IMR-90 (cell line): ENCODE results near the gene ADGRL4.

Source experiments
- BHLHE40 ChIP-seq: fragments of 150-350 bp; IDR thresholded peaks from 2 replicates; pipeline ENCODE4 v1.6.1; 2016; ENCODE audit warnings: mild to moderate bottlenecking, low read depth, low read length
- CHD1 ChIP-seq: IDR thresholded peaks from 2 replicates; pipeline ENCODE4 v1.6.1; 2012; ENCODE audit warnings: low read depth, low read length, improper control_type of control experiment
- FOS ChIP-seq: fragments of 150-350 bp; IDR thresholded peaks from 2 replicates; pipeline ENCODE4 v1.6.1; 2016; ENCODE audit warnings: low read depth, low read length
- MAFK ChIP-seq: IDR thresholded peaks from 2 replicates; pipeline ENCODE4 v1.6.1; 2012; ENCODE audit warnings: low read depth, low read length, improper control_type of control experiment
- MAZ ChIP-seq: IDR thresholded peaks from 2 replicates; pipeline ENCODE4 v1.6.1; 2012; ENCODE audit warnings: low read depth, mild to moderate bottlenecking, low read length, improper control_type of control experiment, moderate library complexity, borderline replicate concordance
- MXI1 ChIP-seq: IDR thresholded peaks from 2 replicates; pipeline ENCODE4 v1.6.1; 2012; ENCODE audit warnings: low read depth, mild to moderate bottlenecking, low read length, moderate library complexity, borderline replicate concordance
- NFE2L2 ChIP-seq: fragments of 150-350 bp; IDR thresholded peaks from 2 replicates; pipeline ENCODE4 v1.6.1; 2016; ENCODE audit warnings: low read depth, mild to moderate bottlenecking, low read length
- POLR2A ChIP-seq: IDR thresholded peaks from 2 replicates; pipeline ENCODE4 v1.6.1; 2012; ENCODE audit warnings: mild to moderate bottlenecking, low read depth, low read length
- RAD21 ChIP-seq: IDR thresholded peaks from 2 replicates; pipeline ENCODE4 v1.6.1; 2012; ENCODE audit warnings: low read length, improper control_type of control experiment
- RCOR1 ChIP-seq: IDR thresholded peaks from 2 replicates; pipeline ENCODE4 v1.6.1; 2012; ENCODE audit warnings: mild to moderate bottlenecking, low read length, improper control_type of control experiment; ENCODE audit not compliant: insufficient replicate concordance
- RFX5 ChIP-seq: IDR thresholded peaks from 2 replicates; pipeline ENCODE4 v1.8.0; 2012; ENCODE audit warnings: low read depth, mild to moderate bottlenecking, low read length, moderate library complexity
- SMC3 ChIP-seq: fragments of 150-350 bp; IDR thresholded peaks from 2 replicates; pipeline ENCODE4 v1.6.1; 2016; ENCODE audit warnings: low read depth, mild to moderate bottlenecking, antibody characterized with exemption, low read length, moderate library complexity
- TF ChIP-seq, protein P1 (sequence below): conservative IDR thresholded peaks from 2 replicates; pipeline ENCODE4 v1.5.1; 2012; ENCODE audit warnings: mild to moderate bottlenecking, low read depth, low read length, improper control_type of control experiment
- TF ChIP-seq, protein P2 (sequence below): fragments of 150-350 bp; IDR thresholded peaks from 2 replicates; pipeline ENCODE4 v1.6.1; 2017; ENCODE audit warnings: mild to moderate bottlenecking, antibody characterized with exemption, low read length, low read depth

DNA sequence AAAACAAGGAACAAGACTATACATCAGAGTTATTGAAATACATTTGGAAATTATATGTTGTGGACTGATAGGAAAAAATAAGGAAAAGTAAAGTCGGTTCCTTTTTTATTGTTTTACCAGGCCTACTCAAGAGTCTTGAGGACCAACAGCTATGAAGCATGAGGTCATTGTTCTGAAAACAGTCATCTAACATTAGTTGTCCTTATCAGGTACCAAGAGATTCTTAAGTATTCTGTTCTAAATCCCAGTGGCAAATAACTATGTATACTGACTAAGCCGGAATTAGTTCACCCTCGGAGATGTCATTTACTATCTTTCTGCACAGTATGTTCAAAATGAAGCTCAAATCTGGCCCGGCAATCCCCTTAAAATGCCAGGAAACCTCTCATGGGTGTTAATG, 585 bp downstream of the ADGRL4 start:
- TF ChIP-seq NFE2L2 (no peak), FOS (no peak), RAD21 (no peak), MXI1 (no peak), MAZ (no peak), POLR2A (no peak), CHD1 (no peak), RCOR1 (no peak), MAFK (no peak), SMC3 (no peak), BHLHE40 (no peak), RFX5 (no peak)
- TF ChIP-seq, protein P1, sequence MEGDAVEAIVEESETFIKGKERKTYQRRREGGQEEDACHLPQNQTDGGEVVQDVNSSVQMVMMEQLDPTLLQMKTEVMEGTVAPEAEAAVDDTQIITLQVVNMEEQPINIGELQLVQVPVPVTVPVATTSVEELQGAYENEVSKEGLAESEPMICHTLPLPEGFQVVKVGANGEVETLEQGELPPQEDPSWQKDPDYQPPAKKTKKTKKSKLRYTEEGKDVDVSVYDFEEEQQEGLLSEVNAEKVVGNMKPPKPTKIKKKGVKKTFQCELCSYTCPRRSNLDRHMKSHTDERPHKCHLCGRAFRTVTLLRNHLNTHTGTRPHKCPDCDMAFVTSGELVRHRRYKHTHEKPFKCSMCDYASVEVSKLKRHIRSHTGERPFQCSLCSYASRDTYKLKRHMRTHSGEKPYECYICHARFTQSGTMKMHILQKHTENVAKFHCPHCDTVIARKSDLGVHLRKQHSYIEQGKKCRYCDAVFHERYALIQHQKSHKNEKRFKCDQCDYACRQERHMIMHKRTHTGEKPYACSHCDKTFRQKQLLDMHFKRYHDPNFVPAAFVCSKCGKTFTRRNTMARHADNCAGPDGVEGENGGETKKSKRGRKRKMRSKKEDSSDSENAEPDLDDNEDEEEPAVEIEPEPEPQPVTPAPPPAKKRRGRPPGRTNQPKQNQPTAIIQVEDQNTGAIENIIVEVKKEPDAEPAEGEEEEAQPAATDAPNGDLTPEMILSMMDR, result no peak
- TF ChIP-seq, protein P2, sequence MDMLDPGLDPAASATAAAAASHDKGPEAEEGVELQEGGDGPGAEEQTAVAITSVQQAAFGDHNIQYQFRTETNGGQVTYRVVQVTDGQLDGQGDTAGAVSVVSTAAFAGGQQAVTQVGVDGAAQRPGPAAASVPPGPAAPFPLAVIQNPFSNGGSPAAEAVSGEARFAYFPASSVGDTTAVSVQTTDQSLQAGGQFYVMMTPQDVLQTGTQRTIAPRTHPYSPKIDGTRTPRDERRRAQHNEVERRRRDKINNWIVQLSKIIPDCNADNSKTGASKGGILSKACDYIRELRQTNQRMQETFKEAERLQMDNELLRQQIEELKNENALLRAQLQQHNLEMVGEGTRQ, result no peak
